IMR-90 (cell line): ENCODE measurements around the gene ABHD12B. TPM values are rescaled to one million over a fixed set of nuclear protein-coding genes. Genes with fewer than 3 reads are reported as not detected.

Experiments used
- ATAC-seq: fragments of 200-7000 bp; cut with Tn5 transposase; 2 replicates; pipeline ENCODE4 v1.9.1; 2020; ENCODE audit warnings: low read depth, mild to moderate bottlenecking, moderate library complexity
- BruUV-seq: library from RNA; stranded (reverse); fragments of 400-500 nt; replicated peaks from 2 replicates; lab custom pipeline; 2021; lab: Mats Ljungman, UMichigan
- CTCF ChIA-PET: fragments of 300-600 bp; formaldehyde crosslinking; extraction: SDS; loops from one replicate; lab custom pipeline; 2021; ENCODE audit warnings: antibody characterized with exemption; lab: Yijun Ruan, JAX
- POLR2A ChIA-PET: fragments of 300-600 bp; sonication (Branson Sonifier 250); formaldehyde crosslinking; loops from one replicate; lab custom pipeline; 2022; ENCODE audit warnings: antibody characterized with exemption; ENCODE audit not compliant: unreplicated experiment; lab: Charles Lee
- DNase-seq: peaks from one replicate; pipeline ENCODE4 v3.0.0; 2013
- H2AFZ ChIP-seq: replicated peaks from 2 replicates; pipeline ENCODE3; 2013; ENCODE audit warnings: low read length, mild to moderate bottlenecking; ENCODE audit not compliant: poor library complexity
- H2AK5ac ChIP-seq: 2 replicates; pipeline ENCODE4 v1.6.1; 2013; ENCODE audit warnings: low read depth, low read length, inconsistent platforms
- H2AK9ac ChIP-seq: replicated peaks from 2 replicates; pipeline ENCODE3; 2013; ENCODE audit warnings: mild to moderate bottlenecking, low read depth, low read length, moderate library complexity; ENCODE audit not compliant: poor library complexity
- H2BK120ac ChIP-seq: 2 replicates; pipeline ENCODE4 v1.6.1; 2013; ENCODE audit warnings: low read depth, low read length, inconsistent platforms
- H2BK15ac ChIP-seq: 3 replicates; pipeline ENCODE4 v1.6.1; 2013; ENCODE audit warnings: low read depth, low read length, inconsistent platforms
- H2BK20ac ChIP-seq: 2 replicates; pipeline ENCODE4 v1.6.1; 2013; ENCODE audit warnings: low read depth, mild to moderate bottlenecking, inconsistent platforms, low read length, moderate library complexity
- H2BK5ac ChIP-seq: 2 replicates; pipeline ENCODE4 v1.6.1; 2013; ENCODE audit warnings: mild to moderate bottlenecking, low read depth, low read length, inconsistent platforms; ENCODE audit not compliant: poor library complexity, severe bottlenecking
- H3K14ac ChIP-seq: replicated peaks from 2 replicates; pipeline ENCODE4 v1.6.1; 2013; ENCODE audit warnings: low read depth, low read length, inconsistent platforms
- H3K18ac ChIP-seq: 2 replicates; pipeline ENCODE4 v1.6.1; 2013; ENCODE audit warnings: low read depth, low read length, control low read depth
- H3K23ac ChIP-seq: 2 replicates; pipeline ENCODE4 v1.6.1; 2013; ENCODE audit warnings: low read depth, low read length, inconsistent platforms
- H3K27ac ChIP-seq: 2 replicates; pipeline ENCODE4 v1.5.1; 2013; ENCODE audit warnings: mild to moderate bottlenecking, control low read depth, low read length; ENCODE audit not compliant: insufficient read depth
- H3K27me3 ChIP-seq: 2 replicates; pipeline ENCODE4 v1.6.1; 2013; ENCODE audit warnings: low read length; ENCODE audit not compliant: control insufficient read depth, insufficient read depth
- H3K36me3 ChIP-seq: 2 replicates; pipeline ENCODE4 v1.6.1; 2013; ENCODE audit warnings: low read length, mixed read lengths; ENCODE audit not compliant: control insufficient read depth, insufficient read depth
- H3K4ac ChIP-seq: 2 replicates; pipeline ENCODE4 v1.6.1; 2013; ENCODE audit warnings: low read depth, low read length, inconsistent platforms
- H3K4me1 ChIP-seq: 2 replicates; pipeline ENCODE4 v1.6.1; 2013; ENCODE audit warnings: low read length, mixed read lengths; ENCODE audit not compliant: control insufficient read depth, insufficient read depth
- H3K4me2 ChIP-seq: 2 replicates; pipeline ENCODE4 v1.6.1; 2013; ENCODE audit warnings: low read depth, mild to moderate bottlenecking, control low read depth, low read length, moderate library complexity
- H3K4me3 ChIP-seq: 2 replicates; pipeline ENCODE4 v1.5.1; 2013; ENCODE audit warnings: low read depth, mild to moderate bottlenecking, control low read depth, low read length, moderate library complexity; ENCODE audit not compliant: insufficient read depth
- H3K56ac ChIP-seq: 2 replicates; pipeline ENCODE4 v1.6.1; 2013; ENCODE audit warnings: low read length, inconsistent platforms; ENCODE audit not compliant: insufficient read depth; ENCODE audit errors: extremely low read depth
- H3K79me1 ChIP-seq, 2 experiments: 2 replicates each; pipeline ENCODE4 v1.6.1; 2013; ENCODE audit warnings: low read length in 2 of 2, inconsistent platforms in 1 of 2, low read depth in 1 of 2
- H3K9ac ChIP-seq: 2 replicates; pipeline ENCODE4 v1.6.1; 2013; ENCODE audit warnings: low read depth, low read length, control low read depth
- H3K9me1 ChIP-seq: 2 replicates; pipeline ENCODE4 v1.6.1; 2013; ENCODE audit warnings: low read length, inconsistent platforms; ENCODE audit not compliant: insufficient read depth
- H3K9me3 ChIP-seq: 2 replicates; pipeline ENCODE4 v1.6.1; 2013; ENCODE audit warnings: low read length; ENCODE audit not compliant: control insufficient read depth, insufficient read depth
- H4K20me1 ChIP-seq: 2 replicates; pipeline ENCODE4 v1.6.1; 2013; ENCODE audit warnings: low read length, inconsistent platforms; ENCODE audit not compliant: insufficient read depth
- H4K5ac ChIP-seq: 2 replicates; pipeline ENCODE4 v1.6.1; 2013; ENCODE audit warnings: mild to moderate bottlenecking, low read depth, low read length, control low read depth
- H4K8ac ChIP-seq, 2 experiments: 2 replicates each; pipeline ENCODE4 v1.6.1; 2013; ENCODE audit warnings: low read depth in 2 of 2, low read length in 2 of 2, control low read depth in 1 of 2, inconsistent platforms in 1 of 2
- H4K91ac ChIP-seq: 2 replicates; pipeline ENCODE4 v1.6.1; 2013; ENCODE audit warnings: low read depth, low read length, inconsistent platforms; ENCODE audit not compliant: insufficient read depth
- BHLHE40 ChIP-seq: fragments of 150-350 bp; IDR thresholded peaks from 2 replicates; pipeline ENCODE4 v1.6.1; 2016; ENCODE audit warnings: mild to moderate bottlenecking, low read depth, low read length
- ELK1 ChIP-seq: fragments of 150-350 bp; IDR thresholded peaks from 2 replicates; pipeline ENCODE4 v1.6.1; 2016; ENCODE audit warnings: low read depth, mild to moderate bottlenecking, low read length, moderate library complexity, borderline replicate concordance
- FOS ChIP-seq: fragments of 150-350 bp; IDR thresholded peaks from 2 replicates; pipeline ENCODE4 v1.6.1; 2016; ENCODE audit warnings: low read depth, low read length
- MAFK ChIP-seq: IDR thresholded peaks from 2 replicates; pipeline ENCODE4 v1.6.1; 2012; ENCODE audit warnings: low read depth, low read length, improper control_type of control experiment
- NFE2L2 ChIP-seq: fragments of 150-350 bp; IDR thresholded peaks from 2 replicates; pipeline ENCODE4 v1.6.1; 2016; ENCODE audit warnings: low read depth, mild to moderate bottlenecking, low read length
- RCOR1 ChIP-seq: IDR thresholded peaks from 2 replicates; pipeline ENCODE4 v1.6.1; 2012; ENCODE audit warnings: mild to moderate bottlenecking, low read length, improper control_type of control experiment; ENCODE audit not compliant: insufficient replicate concordance
- SMC3 ChIP-seq: fragments of 150-350 bp; IDR thresholded peaks from 2 replicates; pipeline ENCODE4 v1.6.1; 2016; ENCODE audit warnings: low read depth, mild to moderate bottlenecking, antibody characterized with exemption, low read length, moderate library complexity
- WGBS, 2 experiments: methylation state at CpG; one replicate each; pipeline versions ENCODE4 v1.1.5 to v1.1.7; 2013; ENCODE audit warnings: missing lambda C conversion rate in 2 of 2; ENCODE audit not compliant: insufficient read length in 1 of 2; ENCODE audit errors: extremely low coverage in 2 of 2; 5-methylcytosine and 5-hydroxymethylcytosine counted together
- dilution Hi-C: fragments of 300-500 bp; cut with HindIII; formaldehyde crosslinking; loops from one replicate; pipeline ENCODE4 v1.14.3; 2018; ENCODE audit warnings: low sequenced_read_pairs; ENCODE audit not compliant: unreplicated experiment
- in situ Hi-C: fragments of 300-500 bp; cut with MboI; formaldehyde crosslinking; loops from 3 replicates; pipeline ENCODE4 v1.14.3; 2019; ENCODE audit warnings: low sequenced_read_pairs, inconsistent platforms, mixed read lengths
- intact Hi-C: fragments of 100-400 bp; cut with micrococcal nuclease; formaldehyde crosslinking; loops from 2 replicates; pipeline ENCODE4 v1.10.0; 2022
- polyA plus RNA-seq, 3 experiments: library from polyadenylated mRNA; depleted of rRNA; stranded (reverse); fragments of >200 nt; gene quantifications; 2 replicates each; pipeline ENCODE4 v1.2.3, GENCODE V29; 2012; ENCODE audit warnings: low replicate concordance in 1 of 3
- total RNA-seq: library from RNA; depleted of rRNA; stranded (reverse); fragments of >200 nt; gene quantifications from 2 replicates; pipeline ENCODE4 v1.2.3, GENCODE V29; 2012
- TF ChIP-seq, protein P1 (sequence below): conservative IDR thresholded peaks from 2 replicates; pipeline ENCODE4 v1.5.1; 2012; ENCODE audit warnings: mild to moderate bottlenecking, low read depth, low read length, improper control_type of control experiment

ABHD12B gene
- total and polyA plus RNA-seq, 2 of the 4 experiments (the other 2 are of a cell fraction) = 0.18 TPM; not detected in 1

DNA sequence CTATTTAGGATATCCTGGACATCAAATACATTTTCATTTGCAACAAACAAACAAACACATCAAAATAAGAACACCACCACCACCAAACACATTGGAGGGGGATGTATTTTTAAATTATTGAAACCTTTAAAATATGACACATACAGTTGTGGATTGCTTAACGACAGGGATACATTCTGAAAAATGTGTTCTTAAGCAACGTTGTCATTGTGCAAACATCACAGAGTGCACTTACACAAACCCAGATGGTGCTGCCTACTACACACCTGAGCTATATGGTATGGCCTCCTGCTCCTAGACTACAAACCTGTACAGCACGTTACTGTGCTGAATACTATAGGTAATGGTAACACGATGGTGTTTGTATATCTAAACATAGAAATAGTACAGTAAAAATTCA, 53.0 kb downstream of the ABHD12B start:
- peaks cover 12% of the 10 kb centered on the region for H3K9me1 ChIP-seq
- TF ChIP-seq FOS = no peak
- no peak for TF ChIP-seq RCOR1
- no peak for TF ChIP-seq ELK1
- no peak for TF ChIP-seq NFE2L2
- TF ChIP-seq MAFK = no peak
- TF ChIP-seq, protein P1, sequence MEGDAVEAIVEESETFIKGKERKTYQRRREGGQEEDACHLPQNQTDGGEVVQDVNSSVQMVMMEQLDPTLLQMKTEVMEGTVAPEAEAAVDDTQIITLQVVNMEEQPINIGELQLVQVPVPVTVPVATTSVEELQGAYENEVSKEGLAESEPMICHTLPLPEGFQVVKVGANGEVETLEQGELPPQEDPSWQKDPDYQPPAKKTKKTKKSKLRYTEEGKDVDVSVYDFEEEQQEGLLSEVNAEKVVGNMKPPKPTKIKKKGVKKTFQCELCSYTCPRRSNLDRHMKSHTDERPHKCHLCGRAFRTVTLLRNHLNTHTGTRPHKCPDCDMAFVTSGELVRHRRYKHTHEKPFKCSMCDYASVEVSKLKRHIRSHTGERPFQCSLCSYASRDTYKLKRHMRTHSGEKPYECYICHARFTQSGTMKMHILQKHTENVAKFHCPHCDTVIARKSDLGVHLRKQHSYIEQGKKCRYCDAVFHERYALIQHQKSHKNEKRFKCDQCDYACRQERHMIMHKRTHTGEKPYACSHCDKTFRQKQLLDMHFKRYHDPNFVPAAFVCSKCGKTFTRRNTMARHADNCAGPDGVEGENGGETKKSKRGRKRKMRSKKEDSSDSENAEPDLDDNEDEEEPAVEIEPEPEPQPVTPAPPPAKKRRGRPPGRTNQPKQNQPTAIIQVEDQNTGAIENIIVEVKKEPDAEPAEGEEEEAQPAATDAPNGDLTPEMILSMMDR = no peak
- no peak for TF ChIP-seq BHLHE40
- TF ChIP-seq SMC3 = no peak
- ATAC-seq = no peak
- no peak overlapping the region for H2AK5ac ChIP-seq
- H3K36me3 ChIP-seq = peaks cover 16% of the 10 kb centered on the region
- H3K4ac ChIP-seq = no peak overlapping the region
- no peak overlapping the region for H3K18ac ChIP-seq
- H3K14ac ChIP-seq = no peak overlapping the region
- H3K9ac ChIP-seq = no peak overlapping the region
- in situ Hi-C loops (no loop called here), dilution Hi-C loops (no loop called here), intact Hi-C loops (no loop called here)
- no peak overlapping the region for H2BK20ac ChIP-seq
- no peaks in the 10 kb centered on the region for H3K79me1 ChIP-seq
- no CpG with 5 or more reads among the region's 4 CpGs for WGBS, 2 experiments
- no peak overlapping the region for H2AK9ac ChIP-seq
- no peak overlapping the region for H3K27ac ChIP-seq
- BruUV-seq = no TSS peak
- H3K9me3 ChIP-seq = no peaks in the 10 kb centered on the region
- no peaks in the 10 kb centered on the region for H3K27me3 ChIP-seq
- ChIA-PET CTCF (no interaction called here), POLR2A (no interaction called here)
- H3K4me3 ChIP-seq = no peak overlapping the region
- no peaks in the 10 kb centered on the region for H4K20me1 ChIP-seq
- no peak overlapping the region for H4K5ac ChIP-seq
- no peak overlapping the region for H3K4me2 ChIP-seq
- no peak for DNase-seq
- no peak overlapping the region for H3K56ac ChIP-seq
- H4K8ac ChIP-seq = no peak overlapping the region
- H2BK15ac ChIP-seq = no peak overlapping the region
- no peak overlapping the region for H3K23ac ChIP-seq
- H2BK5ac ChIP-seq = no peak overlapping the region
- no peak overlapping the region for H2BK120ac ChIP-seq
- H2AFZ ChIP-seq = no peak overlapping the region
- H3K4me1 ChIP-seq = peaks cover 11% of the 10 kb centered on the region
- no peak overlapping the region for H4K91ac ChIP-seq
